ENCODE results near the gene SLC26A1.

GRCh38 chr4:1015746-1016145, 22.5 kb upstream of the SLC26A1 start:
- TF ChIP-seq CTCF (IDR thresholded peaks at IDR 0.05) (no peak), POLR2A (IDR thresholded peaks at IDR 0.05) (no peak)
